Testis (tissue), 3 donors: ENCODE measurements around the gene SSU72. TPM values are rescaled to one million over a fixed set of nuclear protein-coding genes. Genes with fewer than 3 reads are reported as not detected.
A peak's percentile ranks its signal among the peaks of the same experiment; 100 is the strongest.

Experiments used
- DNase-seq: peaks from one replicate; pipeline ENCODE4 v3.0.0-alpha.2; 2019
- H3K27ac ChIP-seq, 2 donors: fragments of 200-600 bp; sonication (generic); one replicate each; pipeline ENCODE4 v1.5.1; 2019
- H3K27me3 ChIP-seq: fragments of 200-600 bp; sonication (generic); one replicate; pipeline ENCODE4 v1.5.1; 2019
- H3K36me3 ChIP-seq: fragments of 200-600 bp; sonication (generic); one replicate; pipeline ENCODE4 v1.5.1; 2017; ENCODE audit warnings: low read depth; ENCODE audit errors: missing control alignments
- H3K4me1 ChIP-seq: fragments of 200-600 bp; sonication (generic); one replicate; pipeline ENCODE4 v1.5.1; 2019
- H3K4me3 ChIP-seq, 2 donors: fragments of 200-600 bp; sonication (generic); one replicate each; pipeline ENCODE4 v1.5.1; 2017 to 2019
- H3K9me3 ChIP-seq: fragments of 200-600 bp; sonication (generic); one replicate; pipeline ENCODE4 v1.5.1; 2017
- POLR2A ChIP-seq: fragments of 450-650 bp; IDR thresholded peaks from one replicate; pipeline ENCODE4 v1.6.1; 2017; ENCODE audit warnings: antibody characterized with exemption, mild to moderate bottlenecking, moderate library complexity
- WGBS, 2 donors: methylation state at CpG; one replicate each; pipeline ENCODE4 v1.1.5; 2018; 5-methylcytosine and 5-hydroxymethylcytosine counted together
- intact Hi-C: fragments of 100-400 bp; cut with DNase I; formaldehyde crosslinking; loops from one replicate; pipeline ENCODE4 v1.15.1; 2023; ENCODE audit warnings: low total_unique reads
- polyA plus RNA-seq: library from polyadenylated mRNA; stranded (reverse); fragments of 350-450 nt; fragmentation: Illumina TruSeq; extraction: RNeasy Lipid Tissue Mini Kit (QIAGEN cat#74804); gene quantifications from one replicate; pipeline ENCODE4 v1.2.3, GENCODE V29; 2014; ENCODE audit warnings: low read depth, low replicate concordance; ENCODE audit not compliant: insufficient read depth
- total RNA-seq, 2 donors: library from RNA; depleted of rRNA; stranded (reverse); fragments of >200 nt; gene quantifications; one replicate each; pipeline ENCODE4 v1.2.3, GENCODE V29; 2016
- TF ChIP-seq, protein P1 (sequence below), 3 experiments: fragments of 450-650 bp in 2 of 3; fragments of 200-600 bp in 1 of 3; sonication (generic) in 1 of 3; IDR thresholded peaks; one replicate each; pipeline ENCODE4 v1.5.1; 2016 to 2019; ENCODE audit warnings: antibody characterized with exemption in 3 of 3, mild to moderate bottlenecking in 2 of 3, moderate library complexity in 1 of 3

Gene SSU72
- total and polyA plus RNA-seq, 3 donors from 2014 or later = 67.0 to 158 (median 146) TPM

DNA sequence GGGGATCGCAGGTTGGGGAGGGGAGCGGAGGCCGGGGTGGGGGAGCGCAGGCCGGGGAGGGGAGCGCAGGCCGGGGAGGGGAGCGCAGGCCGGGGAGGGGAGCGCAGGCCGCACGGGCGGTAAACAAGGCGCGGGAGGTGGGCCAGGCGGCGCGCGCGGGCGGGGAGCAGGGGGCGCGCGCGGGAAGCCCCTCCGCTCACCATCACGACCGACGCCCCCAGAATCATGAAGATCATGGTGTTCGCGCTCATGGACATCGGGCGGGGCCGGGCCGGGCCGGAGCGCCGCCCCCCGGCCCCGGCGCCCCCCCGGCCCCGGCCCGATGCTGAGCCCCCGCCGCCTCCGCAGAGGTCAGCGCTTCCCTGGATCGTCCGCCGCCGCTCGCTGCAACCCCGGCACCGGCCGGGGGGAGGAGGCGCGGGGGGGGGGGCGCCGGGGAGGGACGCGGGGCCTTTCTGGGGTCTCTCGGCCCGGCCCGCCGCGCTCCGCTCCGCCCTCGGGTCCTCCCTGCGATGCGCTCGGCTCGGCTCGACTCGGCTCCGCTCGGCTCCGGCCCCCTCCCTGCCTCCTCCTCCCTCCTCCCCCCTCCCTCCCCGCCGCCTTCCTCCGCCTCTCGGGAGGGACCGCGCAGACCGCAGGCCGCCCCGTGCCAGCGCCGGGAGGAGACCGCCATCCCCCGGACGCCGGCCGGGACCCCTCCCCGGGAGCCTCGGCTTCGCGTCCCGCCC is 34.4 kb downstream of the SSU72 start, which contains the start of gene TMEM240:
Gene TMEM240 (minus strand): TSS at position 535 of the 728 bp plus-strand sequence. CDS start 278 bp downstream, at position 257.
- H3K36me3 ChIP-seq = no peaks in the 10 kb centered on the region
- WGBS, 2 donors = 0 to 1% methylated on average over 21 to 62 of the region's 100 CpGs

DNA sequence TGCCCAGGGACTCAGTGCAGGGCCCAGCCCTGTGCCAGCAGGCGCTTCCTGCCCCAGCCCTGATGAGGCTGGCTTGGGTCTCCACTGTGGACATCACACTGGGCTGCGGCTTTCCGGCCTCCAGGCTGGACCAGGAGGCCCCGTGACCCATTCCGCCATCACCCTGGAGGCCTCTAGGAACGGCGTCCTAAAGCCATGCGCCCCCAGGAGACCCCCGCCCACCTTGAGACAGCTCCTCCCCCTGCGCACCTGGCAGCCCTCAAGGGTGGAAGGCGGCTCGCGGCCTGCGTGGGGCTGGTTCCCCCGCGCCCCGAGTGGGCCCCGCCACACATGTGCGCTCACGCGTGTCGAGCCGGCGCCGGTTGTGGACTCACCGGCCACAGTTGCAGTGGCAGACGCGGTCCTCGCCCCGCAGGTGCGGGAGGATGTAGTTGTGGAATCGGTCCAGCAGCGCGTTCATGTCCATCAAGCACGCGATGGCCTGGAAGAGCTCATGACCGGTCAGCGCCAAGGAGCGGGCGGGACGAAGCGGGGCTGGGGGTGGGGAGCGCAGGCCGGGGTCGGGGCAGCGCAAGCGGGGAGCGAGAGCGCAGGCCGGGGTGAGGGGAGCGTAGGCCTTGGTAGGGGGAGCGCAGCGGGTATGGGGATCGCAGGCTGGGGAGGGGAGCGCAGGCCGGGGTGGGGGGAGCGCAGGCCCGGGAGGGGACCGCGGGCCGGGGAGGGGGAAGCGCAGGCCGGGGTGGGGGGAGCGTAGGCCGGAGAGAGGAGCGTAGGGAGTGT is 35.2 kb downstream of the SSU72 start:
- H3K4me3 ChIP-seq = peak overlapping the region; percentile 60 to 65
- no peak for TF ChIP-seq POLR2A
- TF ChIP-seq, protein P1, sequence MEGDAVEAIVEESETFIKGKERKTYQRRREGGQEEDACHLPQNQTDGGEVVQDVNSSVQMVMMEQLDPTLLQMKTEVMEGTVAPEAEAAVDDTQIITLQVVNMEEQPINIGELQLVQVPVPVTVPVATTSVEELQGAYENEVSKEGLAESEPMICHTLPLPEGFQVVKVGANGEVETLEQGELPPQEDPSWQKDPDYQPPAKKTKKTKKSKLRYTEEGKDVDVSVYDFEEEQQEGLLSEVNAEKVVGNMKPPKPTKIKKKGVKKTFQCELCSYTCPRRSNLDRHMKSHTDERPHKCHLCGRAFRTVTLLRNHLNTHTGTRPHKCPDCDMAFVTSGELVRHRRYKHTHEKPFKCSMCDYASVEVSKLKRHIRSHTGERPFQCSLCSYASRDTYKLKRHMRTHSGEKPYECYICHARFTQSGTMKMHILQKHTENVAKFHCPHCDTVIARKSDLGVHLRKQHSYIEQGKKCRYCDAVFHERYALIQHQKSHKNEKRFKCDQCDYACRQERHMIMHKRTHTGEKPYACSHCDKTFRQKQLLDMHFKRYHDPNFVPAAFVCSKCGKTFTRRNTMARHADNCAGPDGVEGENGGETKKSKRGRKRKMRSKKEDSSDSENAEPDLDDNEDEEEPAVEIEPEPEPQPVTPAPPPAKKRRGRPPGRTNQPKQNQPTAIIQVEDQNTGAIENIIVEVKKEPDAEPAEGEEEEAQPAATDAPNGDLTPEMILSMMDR (IDR thresholded peaks at IDR 0.05) = no peak
- H3K27me3 ChIP-seq = no peaks in the 10 kb centered on the region
- no peaks in the 10 kb centered on the region for H3K36me3 ChIP-seq
- H3K9me3 ChIP-seq = no peaks in the 10 kb centered on the region
- DNase-seq = peak; percentile 43
- peaks cover 11% of the 10 kb centered on the region for H3K4me1 ChIP-seq
- WGBS, 2 donors = 2 to 16% methylated on average over 8 to 56 of the region's 66 CpGs
- intact Hi-C loops = no loop called here
- peak overlapping the region; percentile 77 to 82 for H3K27ac ChIP-seq

More for the DNA sequence above, 34.4 kb downstream of the SSU72 start, which contains the start of gene TMEM240:
- Histone ChIP-seq H3K9me3 (no peaks in the 10 kb centered on the region), H3K27me3 (no peaks in the 10 kb centered on the region), H3K4me1 (peaks cover 11% of the 10 kb centered on the region), H3K27ac (peak within 1 kb of the TSS; percentile 77 to 82), H3K4me3 (peak within 1 kb of the TSS; percentile 60 to 65)
- no peak for TF ChIP-seq POLR2A
- TF ChIP-seq, protein P1 (IDR thresholded peaks at IDR 0.05) = no peak
- peak; percentile 84 for DNase-seq
- intact Hi-C loops = no loop called here

DNA sequence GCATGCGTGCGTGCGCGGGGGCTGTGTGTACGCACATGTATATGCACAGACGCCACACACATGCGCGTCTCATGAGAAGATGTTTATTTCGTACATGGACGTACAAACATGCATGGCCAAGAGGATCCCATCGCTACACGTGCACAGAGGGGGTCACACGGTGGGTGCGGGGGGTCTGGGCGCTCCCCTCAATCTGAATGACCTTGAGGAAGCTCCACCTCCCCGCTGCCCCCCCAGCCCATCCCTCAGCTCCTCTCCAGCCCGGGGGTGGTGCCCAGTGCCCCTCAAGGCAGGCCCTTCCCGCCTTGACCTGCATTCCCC is 35.7 kb downstream of the SSU72 start:
- WGBS, 2 donors = 65% methylated on average over 13 to 18 of the region's 18 CpGs
- TF ChIP-seq, protein P1 (IDR thresholded peaks at IDR 0.05) = no peak
- no peak for TF ChIP-seq POLR2A
- Histone ChIP-seq H3K27me3 (no peaks in the 10 kb centered on the region), H3K36me3 (no peaks in the 10 kb centered on the region), H3K9me3 (no peaks in the 10 kb centered on the region), H3K27ac (peak overlapping the region in 1 of 2 donors; percentile 82), H3K4me3 (peak overlapping the region in 1 of 2 donors; percentile 65), H3K4me1 (peaks cover 11% of the 10 kb centered on the region)
- no peak for DNase-seq
- intact Hi-C loops = no loop called here

DNA sequence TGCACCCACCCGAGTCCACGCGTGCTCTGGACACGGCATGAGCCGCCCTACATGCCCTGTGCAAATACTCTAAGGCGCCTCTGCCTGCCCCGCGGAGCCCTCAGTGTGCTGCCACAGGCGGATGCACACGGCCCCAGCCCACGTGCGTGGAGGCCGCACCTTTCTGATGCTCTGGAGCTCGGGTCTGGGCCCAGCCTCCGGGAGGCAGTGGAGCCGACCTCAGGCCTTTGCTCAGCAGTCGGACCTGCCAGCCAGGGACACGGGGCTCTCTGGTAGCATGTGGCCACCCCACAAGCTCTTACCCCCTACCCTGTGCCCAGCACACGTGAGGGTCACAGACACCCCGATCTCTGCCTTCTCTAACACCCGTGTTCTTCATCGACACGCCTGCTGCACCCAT is 36.3 kb downstream of the SSU72 start:
- Histone ChIP-seq H3K4me1 (peaks cover 11% of the 10 kb centered on the region), H3K9me3 (no peaks in the 10 kb centered on the region), H3K36me3 (no peaks in the 10 kb centered on the region), H3K27me3 (no peaks in the 10 kb centered on the region), H3K4me3 (no peak overlapping the region), H3K27ac (no peak overlapping the region)
- WGBS, 2 donors = 88 to 96% methylated on average over 18 to 23 of the region's 23 CpGs
- no peak for DNase-seq
- intact Hi-C loops = no loop called here
- no peak for TF ChIP-seq POLR2A
- TF ChIP-seq, protein P1 (IDR thresholded peaks at IDR 0.05) = no peak
